Kidney (tissue), 14 donors: ENCODE data around the gene C9orf50. TPM values are rescaled to one million over a fixed set of nuclear protein-coding genes. Genes with fewer than 3 reads are reported as not detected.

Source experiments
- DNase-seq, 5 donors: peaks; one replicate each; pipeline ENCODE4 v3.0.0-alpha.2; 2013 to 2020
- FAIRE-seq: peaks from 2 replicates; lab custom pipeline; 2012; peaks lifted over from hg19 to GRCh38; lab: Jason Lieb, UNC
- H3K27ac ChIP-seq, 2 donors: one replicate each; pipeline ENCODE4 v1.7.0; 2013; ENCODE audit warnings: low read depth in 2 of 2, low read length in 2 of 2, inconsistent platforms in 1 of 2
- H3K27me3 ChIP-seq: one replicate; pipeline ENCODE4 v1.7.1; 2013; ENCODE audit warnings: low read length, inconsistent platforms; ENCODE audit not compliant: control insufficient read depth, insufficient read depth
- H3K36me3 ChIP-seq, 3 donors: one replicate each; pipeline versions ENCODE4 v1.7.0 to v1.7.1; 2013; ENCODE audit warnings: low read length in 3 of 3, control low read depth in 1 of 3, inconsistent platforms in 1 of 3; ENCODE audit not compliant: insufficient read depth in 3 of 3, control insufficient read depth in 2 of 3
- H3K4me1 ChIP-seq, 3 donors: one replicate each; pipeline versions ENCODE4 v1.7.0 to v1.7.1; 2013; ENCODE audit warnings: low read length in 3 of 3, inconsistent platforms in 1 of 3, low read depth in 1 of 3; ENCODE audit not compliant: control insufficient read depth in 2 of 3, insufficient read depth in 2 of 3
- H3K4me3 ChIP-seq, 3 donors: one replicate each; pipeline versions ENCODE4 v1.7.0 to v1.8.1; 2013; ENCODE audit warnings: low read length in 3 of 3, control low read depth in 1 of 3, inconsistent platforms in 1 of 3
- H3K9ac ChIP-seq, 3 donors: one replicate each; pipeline versions ENCODE4 v1.7.0 to v1.7.1; 2013; ENCODE audit warnings: low read length in 3 of 3, control low read depth in 1 of 3, inconsistent platforms in 1 of 3
- H3K9me3 ChIP-seq, 3 donors: one replicate each; pipeline versions ENCODE4 v1.7.0 to v1.7.1; 2013; ENCODE audit warnings: low read length in 3 of 3, control low read depth in 1 of 3, inconsistent platforms in 1 of 3; ENCODE audit not compliant: control insufficient read depth in 2 of 3, insufficient read depth in 1 of 3
- CTCF ChIP-seq: IDR thresholded peaks from 3 replicates; pipeline ENCODE4 v1.5.1; 2012; ENCODE audit warnings: mild to moderate bottlenecking, moderate library complexity, borderline replicate concordance; ENCODE audit not compliant: insufficient read depth; ENCODE audit errors: extremely low read depth
- intact Hi-C: fragments of 100-400 bp; cut with DNase I; formaldehyde crosslinking; loops from one replicate; pipeline ENCODE4 v1.11.1; 2022
- polyA plus RNA-seq: library from polyadenylated mRNA; stranded (reverse); fragments of 350-450 nt; fragmentation: Illumina TruSeq; extraction: RNeasy Lipid Tissue Mini Kit (QIAGEN cat#74804); gene quantifications from one replicate; pipeline ENCODE4 v1.2.3, GENCODE V29; 2014; ENCODE audit warnings: low read depth, low replicate concordance; ENCODE audit not compliant: insufficient read depth
- total RNA-seq: library from RNA; stranded (reverse); fragmentation: NEBNext Ultra II Directional; extraction: Animal tissue kit (Norgen Biotek cat#: 25700); gene quantifications from one replicate; pipeline ENCODE4 v1.2.1, GENCODE V29; 2021
- donor health status: control.
- donor health status: control.
- donor health status: control.
- donor health status: control.
- donor health status: control.
- donor health status: DM: yes; HTN: yes; CAD: no.
- donor health status: Normal renal cell carcinoma (clear cell type).

C9orf50 gene
- total and polyA plus RNA-seq, 2 donors from 2014 or later, result 1.1 to 2.8 TPM

GRCh38 chr9:129613520-129614175 lies 7.3 kb downstream of the C9orf50 start:
- intact Hi-C loops, result no loop called here

GRCh38 chr9:129612815-129613519 lies 7.9 kb downstream of the C9orf50 start:
- DNase-seq, result peak in 2 of 5 donors; percentile 66 to 81
- no peak for TF ChIP-seq CTCF
- Histone ChIP-seq H3K9ac (no peak overlapping the region), H3K36me3 (no peaks in the 10 kb centered on the region), H3K9me3 (no peaks in the 10 kb centered on the region), H3K27ac (peak overlapping the region; percentile 76), H3K4me1 (peaks cover 0 to 22% (median 6%) of the 10 kb centered on the region in 3 donors), H3K4me3 (no peak overlapping the region), H3K27me3 (no peaks in the 10 kb centered on the region)
- no peak for FAIRE-seq
- intact Hi-C loops, result no loop called here

More at GRCh38 chr9:129613520-129614175, 7.3 kb downstream of the C9orf50 start:
- Histone ChIP-seq H3K9ac (no peak overlapping the region), H3K4me1 (peaks cover 0 to 22% (median 6%) of the 10 kb centered on the region in 3 donors), H3K4me3 (no peak overlapping the region), H3K36me3 (no peaks in the 10 kb centered on the region), H3K9me3 (no peaks in the 10 kb centered on the region), H3K27ac (peak overlapping the region; percentile 76), H3K27me3 (no peaks in the 10 kb centered on the region)
- TF ChIP-seq CTCF, result no peak
- DNase-seq, result peak; percentile 84 to 95 (median 88)
- no peak for FAIRE-seq

- intact Hi-C loops, result no loop called here
- Histone ChIP-seq H3K27me3 (no peaks in the 10 kb centered on the region), H3K9ac (no peak overlapping the region), H3K4me3 (no peak overlapping the region), H3K36me3 (no peaks in the 10 kb centered on the region), H3K27ac (peak overlapping the region; percentile 32 to 41), H3K9me3 (no peaks in the 10 kb centered on the region), H3K4me1 (peaks cover 0 to 25% (median 7%) of the 10 kb centered on the region in 3 donors)
- FAIRE-seq, result no peak
- DNase-seq, result peak in 1 of 5 donors; percentile 59
- no peak for TF ChIP-seq CTCF
These were observed 8.8 kb downstream of the C9orf50 start for GRCh38 chr9:129612123-129612522.
